Thoracic aorta (tissue), 2 donors: ENCODE results near the gene PLEKHF1. TPM values are rescaled to one million over a fixed set of nuclear protein-coding genes. Genes with fewer than 3 reads are reported as not detected.

Experiments
- ATAC-seq: fragments of 150-250 bp; one replicate; pipeline ENCODE4 v1.8.0; 2017; ENCODE audit warnings: low read depth; ENCODE audit not compliant: insufficient number of reproducible peaks, low FRiP score
- DNase-seq: peaks from one replicate; pipeline ENCODE4 v3.0.0-alpha.2; 2020; ENCODE audit warnings: low spot score
- H3K27ac ChIP-seq, 2 donors: fragments of 200-600 bp; sonication (generic); 1 replicate in 1 of 2; 2 replicates in 1 of 2; pipeline ENCODE4 v1.5.1; 2016; ENCODE audit warnings: mild to moderate bottlenecking in 2 of 2, moderate library complexity in 2 of 2
- H3K27me3 ChIP-seq: fragments of 200-600 bp; sonication (generic); replicated peaks from 2 replicates; pipeline ENCODE4 v1.6.0; 2016; ENCODE audit warnings: mild to moderate bottlenecking; ENCODE audit not compliant: insufficient read depth
- H3K36me3 ChIP-seq: fragments of 200-600 bp; sonication (generic); one replicate; pipeline ENCODE4 v1.5.1; 2016
- H3K4me1 ChIP-seq, 2 donors: fragments of 200-600 bp; sonication (generic); 1 replicate in 1 of 2; 2 replicates in 1 of 2; pipeline versions ENCODE4 v1.5.1 to v1.6.0; 2016; ENCODE audit warnings: low read depth in 2 of 2, mild to moderate bottlenecking in 1 of 2; ENCODE audit not compliant: control insufficient read depth in 1 of 2
- H3K4me3 ChIP-seq: fragments of 200-600 bp; sonication (generic); 2 replicates; pipeline ENCODE4 v1.5.1; 2016; ENCODE audit warnings: mild to moderate bottlenecking
- H3K9me3 ChIP-seq: fragments of 200-600 bp; sonication (generic); 2 replicates; pipeline ENCODE4 v1.5.1; 2016
- CTCF ChIP-seq: fragments of 200-600 bp; sonication (generic); IDR thresholded peaks from one replicate; pipeline ENCODE4 v1.5.1; 2019; ENCODE audit warnings: antibody characterized with exemption
- total RNA-seq, 2 donors: library from RNA; depleted of rRNA; stranded (reverse); fragments of >200 nt; gene quantifications; one replicate each; pipeline versions ENCODE4 v1.1.0 to v1.2.3, GENCODE V29; 2016

PLEKHF1 gene
- total RNA-seq, 2 donors from 2014 or later = 21.4 to 56.2 TPM

- Histone ChIP-seq H3K4me3 (no peak overlapping the region), H3K4me1 (peaks cover 45 to 99% of the 10 kb centered on the region in 2 donors), H3K27me3 (no peaks in the 10 kb centered on the region), H3K9me3 (no peaks in the 10 kb centered on the region), H3K27ac (no peak overlapping the region), H3K36me3 (peaks cover 27% of the 10 kb centered on the region)
- DNase-seq (no peak), ATAC-seq (no peak)
- TF ChIP-seq CTCF = no peak
Observed at GRCh38 chr19:29672933-29673336, 7.7 kb downstream of the PLEKHF1 start.

GRCh38 chr19:29673451-29674371, 8.4 kb downstream of the PLEKHF1 start:
- Histone ChIP-seq H3K27me3 (no peaks in the 10 kb centered on the region), H3K27ac (no peak overlapping the region), H3K9me3 (no peaks in the 10 kb centered on the region), H3K4me1 (peaks cover 47 to 99% of the 10 kb centered on the region in 2 donors), H3K36me3 (peaks cover 27% of the 10 kb centered on the region), H3K4me3 (no peak overlapping the region)
- no peak for TF ChIP-seq CTCF
- DNase-seq (no peak), ATAC-seq (no peak)

- Histone ChIP-seq H3K27me3 (no peaks in the 10 kb centered on the region), H3K4me1 (peaks cover 44 to 99% of the 10 kb centered on the region in 2 donors), H3K36me3 (peaks cover 27% of the 10 kb centered on the region), H3K4me3 (no peak overlapping the region), H3K9me3 (no peaks in the 10 kb centered on the region), H3K27ac (no peak overlapping the region)
- no peak for ATAC-seq
- no peak for DNase-seq
- no peak for TF ChIP-seq CTCF
Observed at GRCh38 chr19:29674374-29675119, 9.3 kb downstream of the PLEKHF1 start.

- Histone ChIP-seq H3K36me3 (peaks cover 27% of the 10 kb centered on the region), H3K27me3 (no peaks in the 10 kb centered on the region), H3K4me3 (no peak overlapping the region), H3K4me1 (peaks cover 48 to 99% of the 10 kb centered on the region in 2 donors), H3K27ac (no peak overlapping the region), H3K9me3 (no peaks in the 10 kb centered on the region)
- TF ChIP-seq CTCF = no peak
- ATAC-seq (no peak), DNase-seq (no peak)
Observed at GRCh38 chr19:29675120-29675649, 9.9 kb downstream of the PLEKHF1 start.
